AG04449 (cell line): Measurements from ENCODE around the gene ART3.
"Not testable (repeated sequence)": the region's sequence is repeated elsewhere in the genome, so short reads cannot be mapped to it uniquely, and the experiment has no call there.

Source experiments
- CTCF ChIA-PET: fragments of 350-600 bp; formaldehyde crosslinking; extraction: SDS; loops from one replicate; lab custom pipeline; 2021; ENCODE audit warnings: antibody characterized with exemption; lab: Yijun Ruan, JAX
- POLR2A ChIA-PET: fragments of 400-600, 350-600 bp; formaldehyde crosslinking; extraction: SDS; loops from one replicate; lab custom pipeline; 2020; ENCODE audit warnings: antibody characterized with exemption, inconsistent platforms; lab: Yijun Ruan, JAX
- DNase-seq: peaks from one replicate; pipeline ENCODE4 v3.0.0-alpha.2; 2010; ENCODE audit warnings: low read depth, low spot score
- H3K4me3 ChIP-seq: 2 replicates; pipeline ENCODE4 v1.5.1; 2011; ENCODE audit warnings: low read depth, mild to moderate bottlenecking, control low read depth, low read length
- TF ChIP-seq, protein P1 (sequence below): IDR thresholded peaks from one replicate; pipeline ENCODE4 v1.5.1; 2011; ENCODE audit warnings: mild to moderate bottlenecking, moderate library complexity, low read length, control low read depth, inconsistent platforms; ENCODE audit not compliant: insufficient read depth; ENCODE audit errors: missing control alignments

Gene ART3

DNA sequence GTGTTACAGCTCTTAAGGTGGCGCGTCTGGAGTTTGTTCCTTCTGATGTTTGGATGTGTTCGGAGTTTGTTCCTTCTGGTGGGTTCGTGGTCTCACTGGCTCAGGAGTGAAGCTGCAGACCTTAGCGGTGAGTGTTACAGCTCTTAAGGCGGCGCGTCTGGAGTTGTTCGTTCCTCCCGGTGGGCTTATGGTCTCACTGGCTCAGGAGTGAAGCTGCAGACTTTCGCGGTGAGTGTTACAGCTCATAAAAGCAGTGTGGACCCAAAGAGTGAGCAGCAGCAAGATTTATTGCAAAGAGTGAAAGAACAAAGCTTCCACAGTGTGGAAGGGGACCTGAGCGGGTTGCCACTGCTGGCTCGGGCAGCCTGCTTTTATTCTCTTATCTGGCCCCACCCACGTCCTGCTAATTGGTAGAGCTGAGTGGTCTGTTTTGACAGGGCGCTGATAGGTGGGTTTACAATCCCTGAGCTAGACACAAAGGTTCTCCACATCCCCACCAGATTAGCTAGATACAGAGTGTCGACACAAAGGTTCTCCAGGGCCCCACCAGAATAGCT is 24.6 kb upstream of the ART3 start:
- CTCF ChIA-PET, DNase-seq, POLR2A ChIA-PET, H3K4me3 ChIP-seq: not testable (repeated sequence)

DNA sequence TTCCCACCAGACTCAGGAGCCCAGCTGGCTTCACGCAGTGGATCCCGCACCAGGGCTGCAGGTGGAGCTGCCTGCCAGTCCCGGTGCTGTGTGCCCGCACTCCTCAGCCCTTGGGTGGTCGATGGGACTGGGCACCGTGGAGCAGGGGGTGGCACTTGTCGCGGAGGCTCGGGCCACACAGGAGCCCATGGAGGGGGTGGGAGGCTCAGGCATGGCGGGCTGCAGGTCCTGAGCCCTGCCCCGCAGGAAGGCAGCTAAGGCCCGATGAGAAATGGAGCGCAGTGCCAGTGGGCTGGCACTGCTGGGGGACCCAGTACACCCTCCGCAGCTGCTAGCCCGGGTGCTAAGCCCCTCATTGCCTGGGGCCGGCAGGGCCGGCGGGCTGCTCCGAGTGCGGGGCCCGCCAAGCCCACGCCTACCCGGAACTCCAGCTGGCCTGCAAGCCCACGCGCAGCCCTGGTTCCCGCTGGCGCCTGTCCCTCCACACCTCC is 23.9 kb upstream of the ART3 start:
- POLR2A ChIA-PET, DNase-seq, CTCF ChIA-PET: not testable (repeated sequence)

DNA sequence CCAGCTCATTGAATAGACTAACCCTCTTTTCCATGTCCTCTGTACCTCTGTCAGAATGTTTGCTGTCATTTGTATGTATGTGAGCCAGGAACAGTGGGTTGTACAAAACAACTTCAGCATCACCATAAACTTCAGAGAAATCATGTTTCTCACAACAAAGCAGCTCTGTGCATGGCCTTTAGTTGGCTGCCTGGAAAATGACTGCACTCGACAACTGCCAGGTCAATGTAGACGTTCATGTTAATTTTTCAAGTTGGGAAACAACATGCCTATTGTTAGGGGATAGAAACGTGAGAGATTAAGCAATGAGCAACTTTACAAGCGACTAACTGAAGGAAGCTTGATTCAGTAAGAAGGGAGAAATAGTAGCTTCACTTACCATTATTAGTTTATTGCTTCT is 20.8 kb upstream of the ART3 start:
- ChIA-PET CTCF (interaction anchor here (0.6 to 3.1 kb wide), 9 partner anchors 10 to 130 kb away, joined by 3 to 26 read pairs (median 4); partner anchors contain the start of gene ART3), POLR2A (no interaction called here)
- TF ChIP-seq, protein P1, sequence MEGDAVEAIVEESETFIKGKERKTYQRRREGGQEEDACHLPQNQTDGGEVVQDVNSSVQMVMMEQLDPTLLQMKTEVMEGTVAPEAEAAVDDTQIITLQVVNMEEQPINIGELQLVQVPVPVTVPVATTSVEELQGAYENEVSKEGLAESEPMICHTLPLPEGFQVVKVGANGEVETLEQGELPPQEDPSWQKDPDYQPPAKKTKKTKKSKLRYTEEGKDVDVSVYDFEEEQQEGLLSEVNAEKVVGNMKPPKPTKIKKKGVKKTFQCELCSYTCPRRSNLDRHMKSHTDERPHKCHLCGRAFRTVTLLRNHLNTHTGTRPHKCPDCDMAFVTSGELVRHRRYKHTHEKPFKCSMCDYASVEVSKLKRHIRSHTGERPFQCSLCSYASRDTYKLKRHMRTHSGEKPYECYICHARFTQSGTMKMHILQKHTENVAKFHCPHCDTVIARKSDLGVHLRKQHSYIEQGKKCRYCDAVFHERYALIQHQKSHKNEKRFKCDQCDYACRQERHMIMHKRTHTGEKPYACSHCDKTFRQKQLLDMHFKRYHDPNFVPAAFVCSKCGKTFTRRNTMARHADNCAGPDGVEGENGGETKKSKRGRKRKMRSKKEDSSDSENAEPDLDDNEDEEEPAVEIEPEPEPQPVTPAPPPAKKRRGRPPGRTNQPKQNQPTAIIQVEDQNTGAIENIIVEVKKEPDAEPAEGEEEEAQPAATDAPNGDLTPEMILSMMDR, result no peak
- DNase-seq, result no peak
- H3K4me3 ChIP-seq, result no peak overlapping the region

More for the DNA sequence above, 23.9 kb upstream of the ART3 start:
- not testable (repeated sequence) for H3K4me3 ChIP-seq

DNA sequence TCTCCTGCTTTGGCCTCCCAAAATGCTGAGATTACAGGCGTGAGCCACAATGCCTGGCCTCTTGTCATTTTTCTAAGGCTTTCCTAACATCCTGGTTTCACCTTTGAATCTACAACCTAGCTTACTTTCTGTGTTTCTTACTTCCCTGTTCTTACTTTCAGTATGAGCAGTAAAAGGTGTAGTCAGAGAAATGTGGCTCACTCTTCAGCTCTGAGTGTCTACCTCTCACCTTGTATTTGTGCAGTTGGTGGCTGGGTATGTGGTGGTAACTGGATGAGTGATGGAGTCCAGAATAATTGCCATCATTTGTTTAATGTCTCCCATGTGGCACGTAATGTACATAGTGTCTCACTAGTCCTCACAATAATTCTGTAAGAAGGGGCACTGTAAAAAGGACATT is 19.5 kb upstream of the ART3 start:
- no peak overlapping the region for H3K4me3 ChIP-seq
- TF ChIP-seq, protein P1, result no peak
- no peak for DNase-seq
- CTCF ChIA-PET, result interaction anchor here (3.1 kb wide), 1 partner anchor 9 kb away, joined by 14 read pairs; no protein-coding TSS in a partner anchor
- POLR2A ChIA-PET, result no interaction called here

DNA sequence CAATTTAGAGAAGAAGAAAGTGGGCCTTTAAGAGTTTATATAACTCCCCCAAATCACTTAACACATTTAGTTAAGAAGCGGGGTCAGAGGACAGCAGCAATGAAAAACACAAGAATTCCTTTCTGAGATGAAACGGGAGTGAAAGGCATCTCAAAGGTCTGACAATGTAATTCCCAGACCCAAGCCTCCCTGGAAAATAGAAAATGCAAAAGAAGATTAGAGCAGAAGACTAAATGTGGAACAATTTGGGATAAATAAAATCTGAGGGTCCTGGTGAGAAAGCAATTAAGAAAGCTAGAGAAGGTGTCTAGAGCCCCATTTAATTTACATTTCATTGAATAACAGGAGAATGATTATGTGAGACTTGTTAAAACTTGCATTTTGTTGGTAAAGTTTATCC is 19.1 kb upstream of the ART3 start:
- CTCF ChIA-PET, result interaction anchor here (1.1 to 3.1 kb wide), 2 partner anchors 9 to 62 kb away, joined by 4 to 14 read pairs; no protein-coding TSS in a partner anchor
- TF ChIP-seq, protein P1, result no peak
- DNase-seq, result no peak
- POLR2A ChIA-PET, result interaction anchor here (0.6 kb wide), 1 partner anchor 23 kb away, joined by 3 read pairs; no protein-coding TSS in a partner anchor
- H3K4me3 ChIP-seq, result no peak overlapping the region

DNA sequence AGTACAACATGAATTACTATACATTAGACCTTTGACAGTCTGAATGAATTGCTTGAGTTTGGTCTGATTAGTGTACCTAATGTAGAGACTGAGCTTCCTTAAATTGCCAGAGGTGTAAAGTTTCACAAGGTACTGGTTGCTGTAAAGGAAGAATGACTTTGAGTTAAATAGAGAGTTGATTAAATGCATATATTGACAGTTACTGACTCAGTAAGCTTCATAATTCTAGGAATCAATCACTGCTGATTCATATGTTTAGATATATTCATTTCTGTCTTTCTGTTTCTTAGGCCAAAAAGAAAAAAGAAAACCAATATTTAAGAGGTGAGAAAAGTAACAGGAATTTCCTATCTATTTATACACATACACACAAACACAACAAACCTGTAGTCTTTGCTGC is 16.2 kb upstream of the ART3 start:
- H3K4me3 ChIP-seq, result no peak overlapping the region
- no peak for DNase-seq
- ChIA-PET CTCF (interaction anchor here (0.9 to 2.3 kb wide), 3 partner anchors 8 to 62 kb away, joined by 4 to 26 read pairs (median 7); no protein-coding TSS in a partner anchor), POLR2A (no interaction called here)
- TF ChIP-seq, protein P1, result no peak

DNA sequence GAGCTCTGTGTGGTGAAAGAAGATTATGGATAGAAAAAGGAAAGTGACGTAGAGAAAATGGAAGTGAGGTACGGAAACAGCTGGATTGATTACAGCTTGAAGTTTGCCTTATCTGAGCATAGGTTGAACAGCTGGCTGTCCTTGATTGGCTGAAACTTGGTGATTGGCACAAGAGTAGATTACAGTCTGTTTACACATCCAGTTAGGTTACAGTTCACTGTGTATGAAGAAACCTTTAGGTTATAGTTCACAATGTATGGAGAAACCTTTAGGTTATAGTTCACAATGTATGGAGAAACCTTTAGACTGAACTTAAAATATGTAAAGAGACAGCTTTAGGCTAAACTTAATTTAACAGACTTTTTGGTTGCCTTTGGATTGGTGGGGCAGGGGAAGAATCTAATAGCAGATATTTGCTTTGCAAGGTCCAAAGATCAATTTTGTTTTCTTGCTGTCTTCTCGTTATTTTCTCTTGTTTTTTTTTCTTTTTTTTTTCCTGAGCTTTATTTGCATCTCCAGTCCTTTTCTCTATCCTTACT is 15.6 kb upstream of the ART3 start:
- DNase-seq, result no peak
- no peak overlapping the region for H3K4me3 ChIP-seq
- CTCF ChIA-PET, result interaction anchor here (0.6 to 2.3 kb wide), 4 partner anchors 8 to 66 kb away, joined by 3 to 26 read pairs (median 6); no protein-coding TSS in a partner anchor
- TF ChIP-seq, protein P1, result no peak
- POLR2A ChIA-PET, result no interaction called here
